Measurements from ENCODE around the gene TTC3. TPM values are rescaled to one million over a fixed set of nuclear protein-coding genes. Genes with fewer than 3 reads are reported as not detected.
"Not testable (repeated sequence)": the region's sequence is repeated elsewhere in the genome, so short reads cannot be mapped to it uniquely, and the experiment has no call there.

Gene TTC3
- total RNA-seq, 2 experiments from 2014 or later: 70.2 to 74.0 TPM

GRCh38 chr21:37116459-37116858 is 43.4 kb downstream of the TTC3 start:
- H3K4me3 Mint-ChIP-seq; POLR2A ChIA-PET; H3K27ac Mint-ChIP-seq; H3K27me3 Mint-ChIP-seq; ATAC-seq; DNase-seq; intact Hi-C loops (cut with micrococcal nuclease); H3K9me3 Mint-ChIP-seq: not testable (repeated sequence)
- CTCF ChIA-PET: interaction anchor here (1.2 kb wide), 1 partner anchor 20 kb away, joined by 3 read pairs; no protein-coding TSS in a partner anchor
- peaks cover 31% of the 10 kb centered on the region for H3K4me1 Mint-ChIP-seq (ENCODE audit: low read depth)
- peaks cover 28% of the 10 kb centered on the region for H3K36me3 Mint-ChIP-seq (ENCODE audit: low read depth)

- no peak overlapping the region for H3K4me3 Mint-ChIP-seq
- ChIA-PET CTCF (no interaction called here), POLR2A (no interaction called here)
- H3K9me3 Mint-ChIP-seq: peaks cover 1% of the 10 kb centered on the region
- H3K27me3 Mint-ChIP-seq: no peaks in the 10 kb centered on the region
- ATAC-seq: no peak
- TF ChIP-seq, protein P1, sequence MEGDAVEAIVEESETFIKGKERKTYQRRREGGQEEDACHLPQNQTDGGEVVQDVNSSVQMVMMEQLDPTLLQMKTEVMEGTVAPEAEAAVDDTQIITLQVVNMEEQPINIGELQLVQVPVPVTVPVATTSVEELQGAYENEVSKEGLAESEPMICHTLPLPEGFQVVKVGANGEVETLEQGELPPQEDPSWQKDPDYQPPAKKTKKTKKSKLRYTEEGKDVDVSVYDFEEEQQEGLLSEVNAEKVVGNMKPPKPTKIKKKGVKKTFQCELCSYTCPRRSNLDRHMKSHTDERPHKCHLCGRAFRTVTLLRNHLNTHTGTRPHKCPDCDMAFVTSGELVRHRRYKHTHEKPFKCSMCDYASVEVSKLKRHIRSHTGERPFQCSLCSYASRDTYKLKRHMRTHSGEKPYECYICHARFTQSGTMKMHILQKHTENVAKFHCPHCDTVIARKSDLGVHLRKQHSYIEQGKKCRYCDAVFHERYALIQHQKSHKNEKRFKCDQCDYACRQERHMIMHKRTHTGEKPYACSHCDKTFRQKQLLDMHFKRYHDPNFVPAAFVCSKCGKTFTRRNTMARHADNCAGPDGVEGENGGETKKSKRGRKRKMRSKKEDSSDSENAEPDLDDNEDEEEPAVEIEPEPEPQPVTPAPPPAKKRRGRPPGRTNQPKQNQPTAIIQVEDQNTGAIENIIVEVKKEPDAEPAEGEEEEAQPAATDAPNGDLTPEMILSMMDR (IDR thresholded peaks at IDR 0.05): no peak
- DNase-seq: no peak
- H3K36me3 Mint-ChIP-seq (ENCODE audit: low read depth): peaks cover 28% of the 10 kb centered on the region
- no peak overlapping the region for H3K27ac Mint-ChIP-seq
- intact Hi-C loops (cut with micrococcal nuclease): no loop called here
- peaks cover 31% of the 10 kb centered on the region for H3K4me1 Mint-ChIP-seq (ENCODE audit: low read depth)
These were observed 44.1 kb downstream of the TTC3 start for GRCh38 chr21:37117204-37117603.

GRCh38 chr21:37118187-37118826 is 45.3 kb downstream of the TTC3 start:
- Mint-ChIP-seq H3K4me1 (ENCODE audit: low read depth) (peaks cover 31% of the 10 kb centered on the region), H3K27me3 (no peaks in the 10 kb centered on the region), H3K4me3 (no peak overlapping the region), H3K9me3 (peaks cover 1% of the 10 kb centered on the region), H3K27ac (peak overlapping the region; percentile 36), H3K36me3 (ENCODE audit: low read depth) (peaks cover 30% of the 10 kb centered on the region)
- POLR2A ChIA-PET: no interaction called here
- TF ChIP-seq, protein P1 (IDR thresholded peaks at IDR 0.05): no peak
- CTCF ChIA-PET: interaction anchor here (1.0 kb wide), 1 partner anchor 9 kb away, joined by 3 read pairs; no protein-coding TSS in a partner anchor
- DNase-seq (no peak), ATAC-seq (peak; percentile 42)
- intact Hi-C loops (cut with micrococcal nuclease): no loop called here

DNA sequence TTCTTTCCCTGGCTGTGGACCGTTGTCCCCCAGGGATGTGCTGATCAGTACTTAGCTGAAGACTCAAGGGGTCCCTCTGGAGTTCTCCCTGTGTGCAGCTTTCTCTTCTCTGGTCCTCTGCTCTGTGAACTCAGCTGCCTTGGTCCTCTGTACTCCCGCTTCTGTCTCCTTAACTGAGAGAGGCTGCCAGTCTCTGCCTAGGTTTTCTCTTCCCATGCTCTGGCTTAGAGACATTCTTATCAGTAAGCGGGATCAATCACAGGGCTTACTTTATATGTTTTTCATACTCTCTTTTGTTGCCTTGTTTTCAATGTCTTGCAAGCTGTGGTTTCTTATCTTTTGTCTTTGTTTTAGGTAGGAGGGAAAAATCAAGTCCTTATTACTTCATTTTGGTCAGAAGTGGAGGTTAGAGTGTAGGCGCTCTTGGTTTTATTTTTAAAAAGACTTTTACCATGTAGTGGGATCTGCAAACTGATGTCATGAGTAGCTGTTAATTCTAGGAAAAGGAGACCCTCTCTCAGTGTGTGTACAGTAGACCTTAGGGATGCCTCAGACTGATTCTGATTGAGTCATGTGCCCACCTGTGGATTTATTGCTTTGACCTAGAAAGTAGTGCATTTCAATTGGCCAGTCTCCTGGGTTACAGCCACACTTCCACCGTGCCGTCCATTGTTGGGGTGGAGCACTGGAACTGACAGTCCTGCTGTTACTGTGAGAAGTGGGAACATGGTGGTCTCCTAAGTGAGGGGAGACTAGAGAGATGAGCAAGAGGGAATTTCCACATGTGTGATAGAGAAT is 46.6 kb downstream of the TTC3 start:
- CTCF ChIA-PET: interaction anchor here (1.4 to 1.6 kb wide), 3 partner anchors 13 to 109 kb away, joined by 3 read pairs; no protein-coding TSS in a partner anchor
- no peak for DNase-seq
- POLR2A ChIA-PET: no interaction called here
- peaks cover 31% of the 10 kb centered on the region for H3K4me1 Mint-ChIP-seq (ENCODE audit: low read depth)
- peak; percentile 61 for ATAC-seq
- H3K4me3 Mint-ChIP-seq: no peak overlapping the region
- no peaks in the 10 kb centered on the region for H3K27me3 Mint-ChIP-seq
- H3K9me3 Mint-ChIP-seq: no peaks in the 10 kb centered on the region
- H3K27ac Mint-ChIP-seq: peak overlapping the region; percentile 84
- intact Hi-C loops (cut with micrococcal nuclease): no loop called here
- TF ChIP-seq, protein P1 (IDR thresholded peaks at IDR 0.05): no peak
- H3K36me3 Mint-ChIP-seq (ENCODE audit: low read depth): peaks cover 27% of the 10 kb centered on the region

DNA sequence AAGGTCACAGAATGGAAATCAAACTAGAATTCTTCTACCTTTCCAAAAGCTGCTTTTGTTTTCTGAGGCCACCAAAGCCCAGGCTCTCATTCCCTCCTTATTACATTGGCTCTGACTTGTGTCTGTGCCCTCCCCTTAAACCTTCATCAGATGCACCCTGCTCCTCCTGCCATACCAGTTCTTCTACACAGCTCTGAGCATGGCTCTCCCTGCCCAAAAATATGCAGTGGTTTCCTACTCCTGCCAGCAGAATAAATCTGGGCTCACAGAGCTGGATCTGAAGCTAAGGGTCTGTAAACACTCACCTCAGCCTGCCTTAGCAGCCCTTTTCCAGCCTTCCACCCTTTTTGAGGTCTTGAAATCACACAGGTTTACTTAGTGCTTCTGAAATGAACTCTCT is 55.0 kb downstream of the TTC3 start:
- ATAC-seq (no peak), DNase-seq (no peak)
- Mint-ChIP-seq H3K27me3 (no peaks in the 10 kb centered on the region), H3K9me3 (no peaks in the 10 kb centered on the region), H3K4me1 (ENCODE audit: low read depth) (no peaks in the 10 kb centered on the region), H3K36me3 (ENCODE audit: low read depth) (peaks cover 32% of the 10 kb centered on the region), H3K27ac (no peak overlapping the region), H3K4me3 (no peak overlapping the region)
- POLR2A ChIA-PET: no interaction called here
- CTCF ChIA-PET: no interaction called here
- TF ChIP-seq, protein P1 (IDR thresholded peaks at IDR 0.05): no peak
- intact Hi-C loops (cut with micrococcal nuclease): no loop called here
